IPS-15b (cell line): Measurements from ENCODE around the gene GPRIN2.
A peak's percentile ranks its signal among the peaks of the same experiment; 100 is the strongest.

ENCODE experiments used
- H3K27me3 ChIP-seq: one replicate; pipeline ENCODE4 v1.6.1; 2013; ENCODE audit warnings: low read length; ENCODE audit not compliant: control insufficient read depth, insufficient read depth
- H3K36me3 ChIP-seq: one replicate; pipeline ENCODE4 v1.6.1; 2013; ENCODE audit warnings: low read length; ENCODE audit not compliant: control insufficient read depth, insufficient read depth
- H3K4me1 ChIP-seq: one replicate; pipeline ENCODE4 v1.6.1; 2013; ENCODE audit warnings: mild to moderate bottlenecking, low read length; ENCODE audit not compliant: control insufficient read depth, insufficient read depth
- H3K4me3 ChIP-seq: one replicate; pipeline ENCODE4 v1.5.1; 2013; ENCODE audit warnings: low read depth, low read length
- H3K9ac ChIP-seq: one replicate; pipeline ENCODE4 v1.6.1; 2013; ENCODE audit warnings: low read depth, mild to moderate bottlenecking, low read length
- H3K9me3 ChIP-seq: one replicate; pipeline ENCODE4 v1.6.1; 2013; ENCODE audit warnings: mild to moderate bottlenecking, low read length; ENCODE audit not compliant: control insufficient read depth, insufficient read depth

Gene GPRIN2

GRCh38 chr10:46551701-46552525, 4.5 kb downstream of the GPRIN2 start:
- peaks cover 5% of the 10 kb centered on the region for H3K4me1 ChIP-seq
- peak overlapping the region; percentile 8 for H3K9ac ChIP-seq
- H3K4me3 ChIP-seq: no peak overlapping the region
- peaks cover 37% of the 10 kb centered on the region for H3K36me3 ChIP-seq
- peaks cover 9% of the 10 kb centered on the region for H3K27me3 ChIP-seq
- no peaks in the 10 kb centered on the region for H3K9me3 ChIP-seq

- Histone ChIP-seq H3K36me3 (peaks cover 37% of the 10 kb centered on the region), H3K4me1 (peaks cover 5% of the 10 kb centered on the region), H3K9me3 (no peaks in the 10 kb centered on the region), H3K27me3 (peaks cover 9% of the 10 kb centered on the region), H3K4me3 (no peak overlapping the region), H3K9ac (peak overlapping the region; percentile 8)
These were observed 5.4 kb downstream of the GPRIN2 start for GRCh38 chr10:46550795-46551700.

- Histone ChIP-seq H3K36me3 (peaks cover 37% of the 10 kb centered on the region), H3K9me3 (no peaks in the 10 kb centered on the region), H3K4me3 (no peak overlapping the region), H3K27me3 (peaks cover 4% of the 10 kb centered on the region), H3K9ac (no peak overlapping the region), H3K4me1 (peaks cover under 1% of the 10 kb centered on the region)
These were observed 6.2 kb downstream of the GPRIN2 start for GRCh38 chr10:46550076-46550790.

GRCh38 chr10:46549171-46550075, 7.0 kb downstream of the GPRIN2 start:
- no peak overlapping the region for H3K4me3 ChIP-seq
- no peaks in the 10 kb centered on the region for H3K4me1 ChIP-seq
- H3K9ac ChIP-seq: no peak overlapping the region
- H3K36me3 ChIP-seq: peaks cover 37% of the 10 kb centered on the region
- H3K27me3 ChIP-seq: no peaks in the 10 kb centered on the region
- no peaks in the 10 kb centered on the region for H3K9me3 ChIP-seq

GRCh38 chr10:46548498-46549090, 7.9 kb downstream of the GPRIN2 start:
- H3K9me3 ChIP-seq: no peaks in the 10 kb centered on the region
- H3K9ac ChIP-seq: no peak overlapping the region
- H3K4me3 ChIP-seq: no peak overlapping the region
- H3K4me1 ChIP-seq: no peaks in the 10 kb centered on the region
- peaks cover 37% of the 10 kb centered on the region for H3K36me3 ChIP-seq
- no peaks in the 10 kb centered on the region for H3K27me3 ChIP-seq

- peaks cover 35% of the 10 kb centered on the region for H3K36me3 ChIP-seq
- no peaks in the 10 kb centered on the region for H3K27me3 ChIP-seq
- no peak overlapping the region for H3K4me3 ChIP-seq
- peak overlapping the region; percentile 18 for H3K9ac ChIP-seq
- no peaks in the 10 kb centered on the region for H3K9me3 ChIP-seq
- H3K4me1 ChIP-seq: no peaks in the 10 kb centered on the region
These were observed 8.6 kb downstream of the GPRIN2 start for GRCh38 chr10:46547541-46548497.

GRCh38 chr10:46546591-46547540, 9.6 kb downstream of the GPRIN2 start:
- Histone ChIP-seq H3K4me3 (no peak overlapping the region), H3K4me1 (peaks cover 3% of the 10 kb centered on the region), H3K27me3 (no peaks in the 10 kb centered on the region), H3K9ac (peak overlapping the region; percentile 8), H3K36me3 (peaks cover 27% of the 10 kb centered on the region), H3K9me3 (no peaks in the 10 kb centered on the region)

- H3K4me3 ChIP-seq: no peak overlapping the region
- H3K9me3 ChIP-seq: no peaks in the 10 kb centered on the region
- H3K9ac ChIP-seq: peak overlapping the region; percentile 8
- peaks cover 6% of the 10 kb centered on the region for H3K4me1 ChIP-seq
- H3K36me3 ChIP-seq: peaks cover 19% of the 10 kb centered on the region
- H3K27me3 ChIP-seq: no peaks in the 10 kb centered on the region
These were observed 10.4 kb downstream of the GPRIN2 start for GRCh38 chr10:46545861-46546590.
